Fibroblast of lung (primary cell): ENCODE results near the gene TMEM272.

Experiments used
- EZH2 ChIP-seq: IDR thresholded peaks from 2 replicates; pipeline ENCODE4 v1.5.1; 2012; ENCODE audit warnings: low read length, control low read depth, mild to moderate bottlenecking; ENCODE audit errors: missing control alignments
- TF ChIP-seq, protein P1 (sequence below), 2 donors: IDR thresholded peaks in 1 of 2; conservative IDR thresholded peaks in 1 of 2; 1 replicate in 1 of 2; 2 replicates in 1 of 2; pipeline ENCODE4 v1.5.1; 2011 to 2012; ENCODE audit warnings: low read length in 2 of 2, control low read depth in 1 of 2, inconsistent platforms in 1 of 2, low read depth in 1 of 2, mild to moderate bottlenecking in 1 of 2

DNA sequence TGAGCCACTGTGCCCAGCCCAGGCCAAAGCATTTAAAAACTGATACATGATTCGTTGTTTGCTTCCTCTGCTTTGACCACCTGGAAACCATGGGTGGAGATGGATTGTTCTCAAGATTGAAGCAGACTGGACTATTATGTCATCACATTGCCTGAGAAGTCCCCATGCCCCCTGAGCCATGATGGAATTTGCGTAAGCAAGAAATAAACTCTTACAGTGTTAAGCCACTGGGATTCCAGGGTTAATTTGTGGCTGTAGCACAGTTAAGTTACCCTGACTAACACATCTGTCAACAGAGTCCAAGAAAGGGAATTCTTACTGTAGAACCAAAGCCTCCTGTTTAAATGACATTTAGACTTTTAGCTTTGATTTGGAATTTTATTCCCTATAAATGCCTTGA lies 21.6 kb downstream of the TMEM272 start:
- TF ChIP-seq, protein P1, sequence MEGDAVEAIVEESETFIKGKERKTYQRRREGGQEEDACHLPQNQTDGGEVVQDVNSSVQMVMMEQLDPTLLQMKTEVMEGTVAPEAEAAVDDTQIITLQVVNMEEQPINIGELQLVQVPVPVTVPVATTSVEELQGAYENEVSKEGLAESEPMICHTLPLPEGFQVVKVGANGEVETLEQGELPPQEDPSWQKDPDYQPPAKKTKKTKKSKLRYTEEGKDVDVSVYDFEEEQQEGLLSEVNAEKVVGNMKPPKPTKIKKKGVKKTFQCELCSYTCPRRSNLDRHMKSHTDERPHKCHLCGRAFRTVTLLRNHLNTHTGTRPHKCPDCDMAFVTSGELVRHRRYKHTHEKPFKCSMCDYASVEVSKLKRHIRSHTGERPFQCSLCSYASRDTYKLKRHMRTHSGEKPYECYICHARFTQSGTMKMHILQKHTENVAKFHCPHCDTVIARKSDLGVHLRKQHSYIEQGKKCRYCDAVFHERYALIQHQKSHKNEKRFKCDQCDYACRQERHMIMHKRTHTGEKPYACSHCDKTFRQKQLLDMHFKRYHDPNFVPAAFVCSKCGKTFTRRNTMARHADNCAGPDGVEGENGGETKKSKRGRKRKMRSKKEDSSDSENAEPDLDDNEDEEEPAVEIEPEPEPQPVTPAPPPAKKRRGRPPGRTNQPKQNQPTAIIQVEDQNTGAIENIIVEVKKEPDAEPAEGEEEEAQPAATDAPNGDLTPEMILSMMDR (conservative IDR thresholded peaks at IDR 0.05 in 1 of 2, IDR thresholded peaks at IDR 0.05 in 1 of 2; ENCODE audit: low read depth in 1 of 2, low read length in 2 of 2) = no peak
- TF ChIP-seq EZH2 = no peak
